D721Med (cell line): ENCODE measurements around the gene HOGA1.
A peak's percentile ranks its signal among the peaks of the same experiment; 100 is the strongest.

Experiments used
- DNase-seq: peaks from one replicate; pipeline ENCODE4 v3.0.0; 2011; ENCODE audit warnings: low spot score; ENCODE audit not compliant: insufficient read length
- FAIRE-seq: peaks from 2 replicates; lab custom pipeline; 2011; peaks lifted over from hg19 to GRCh38; lab: Jason Lieb, UNC
- TF ChIP-seq, protein P1 (sequence below): IDR thresholded peaks from 2 replicates; pipeline ENCODE4 v1.5.1; 2012; ENCODE audit warnings: mild to moderate bottlenecking, control low read depth; ENCODE audit not compliant: insufficient read depth; ENCODE audit errors: missing control alignments

The HOGA1 gene

DNA sequence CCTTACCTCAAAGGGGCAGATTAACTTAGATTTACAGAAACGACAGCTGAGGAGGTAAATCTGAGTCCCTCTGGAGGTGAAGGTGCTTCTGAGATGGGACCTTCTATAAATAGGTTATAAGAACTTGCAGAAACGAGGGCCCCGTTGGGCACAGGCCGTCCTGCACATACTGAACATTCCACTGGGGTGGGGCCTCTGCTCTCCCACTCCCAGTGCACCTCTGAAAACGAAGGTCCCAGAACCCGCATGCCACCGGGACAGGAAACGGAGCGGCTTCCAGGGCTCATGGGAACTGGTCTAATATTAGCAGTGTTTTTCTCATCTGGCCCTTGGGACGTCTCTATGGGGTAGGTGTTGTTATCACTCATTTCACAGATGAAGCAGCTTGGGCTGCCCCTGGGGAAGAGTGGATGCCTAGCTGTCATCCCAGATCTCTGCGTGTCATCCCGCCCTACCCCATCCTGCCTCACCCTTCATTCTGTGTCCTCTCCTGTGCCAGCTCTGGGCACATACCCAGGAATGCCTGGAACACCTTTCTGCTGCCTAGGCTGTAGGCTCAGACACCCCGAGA lies 24.9 kb downstream of the HOGA1 start:
- FAIRE-seq (no peak), DNase-seq (no peak)

DNA sequence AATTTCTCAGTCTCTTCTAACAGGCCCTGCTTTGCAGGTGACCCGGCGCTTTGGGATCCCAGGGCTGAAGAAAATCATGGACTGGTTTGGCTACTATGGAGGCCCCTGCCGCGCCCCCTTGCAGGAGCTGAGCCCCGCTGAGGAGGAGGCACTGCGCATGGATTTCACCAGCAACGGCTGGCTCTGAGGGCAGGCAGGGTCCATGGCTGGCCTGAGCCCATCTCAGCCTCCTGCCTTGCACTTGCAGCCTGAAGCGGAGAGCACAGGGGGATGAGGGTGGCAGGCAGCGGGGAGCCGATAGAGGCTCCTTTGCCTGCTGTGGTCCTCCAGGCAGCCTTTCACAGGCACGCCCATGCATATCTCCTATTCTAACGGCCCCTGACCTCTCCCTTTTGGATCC lies 27.3 kb downstream of the HOGA1 start:
- TF ChIP-seq, protein P1, sequence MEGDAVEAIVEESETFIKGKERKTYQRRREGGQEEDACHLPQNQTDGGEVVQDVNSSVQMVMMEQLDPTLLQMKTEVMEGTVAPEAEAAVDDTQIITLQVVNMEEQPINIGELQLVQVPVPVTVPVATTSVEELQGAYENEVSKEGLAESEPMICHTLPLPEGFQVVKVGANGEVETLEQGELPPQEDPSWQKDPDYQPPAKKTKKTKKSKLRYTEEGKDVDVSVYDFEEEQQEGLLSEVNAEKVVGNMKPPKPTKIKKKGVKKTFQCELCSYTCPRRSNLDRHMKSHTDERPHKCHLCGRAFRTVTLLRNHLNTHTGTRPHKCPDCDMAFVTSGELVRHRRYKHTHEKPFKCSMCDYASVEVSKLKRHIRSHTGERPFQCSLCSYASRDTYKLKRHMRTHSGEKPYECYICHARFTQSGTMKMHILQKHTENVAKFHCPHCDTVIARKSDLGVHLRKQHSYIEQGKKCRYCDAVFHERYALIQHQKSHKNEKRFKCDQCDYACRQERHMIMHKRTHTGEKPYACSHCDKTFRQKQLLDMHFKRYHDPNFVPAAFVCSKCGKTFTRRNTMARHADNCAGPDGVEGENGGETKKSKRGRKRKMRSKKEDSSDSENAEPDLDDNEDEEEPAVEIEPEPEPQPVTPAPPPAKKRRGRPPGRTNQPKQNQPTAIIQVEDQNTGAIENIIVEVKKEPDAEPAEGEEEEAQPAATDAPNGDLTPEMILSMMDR: no peak
- no peak for FAIRE-seq

More for the DNA sequence above, 24.9 kb downstream of the HOGA1 start:
- TF ChIP-seq, protein P1: no peak

DNA sequence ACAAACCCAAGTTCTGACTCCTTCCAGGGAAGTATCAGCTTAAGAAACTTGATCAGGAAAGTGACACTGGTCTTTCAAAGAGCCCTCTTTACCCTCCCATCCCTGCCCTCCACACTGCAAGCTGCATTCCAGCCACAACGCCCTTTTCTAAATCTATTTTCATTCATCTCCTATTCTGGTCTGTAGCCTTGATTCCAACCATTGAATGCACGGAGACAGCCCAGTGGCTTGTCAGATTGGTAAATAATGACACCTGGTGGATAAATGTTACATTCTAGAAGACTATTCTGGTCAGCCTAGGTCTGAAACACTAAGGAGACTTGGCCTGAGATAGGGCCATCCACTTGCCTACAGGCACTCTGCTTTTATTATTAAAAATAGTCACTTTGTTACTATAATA lies 28.2 kb downstream of the HOGA1 start:
- DNase-seq (no peak), FAIRE-seq (no peak)
- TF ChIP-seq, protein P1: peak; percentile 34

More for the DNA sequence above, 27.3 kb downstream of the HOGA1 start:
- no peak for DNase-seq

GRCh38 chr10:97618285-97618684 lies 34.1 kb downstream of the HOGA1 start:
- no peak for DNase-seq
- TF ChIP-seq, protein P1: no peak
- no peak for FAIRE-seq

DNA sequence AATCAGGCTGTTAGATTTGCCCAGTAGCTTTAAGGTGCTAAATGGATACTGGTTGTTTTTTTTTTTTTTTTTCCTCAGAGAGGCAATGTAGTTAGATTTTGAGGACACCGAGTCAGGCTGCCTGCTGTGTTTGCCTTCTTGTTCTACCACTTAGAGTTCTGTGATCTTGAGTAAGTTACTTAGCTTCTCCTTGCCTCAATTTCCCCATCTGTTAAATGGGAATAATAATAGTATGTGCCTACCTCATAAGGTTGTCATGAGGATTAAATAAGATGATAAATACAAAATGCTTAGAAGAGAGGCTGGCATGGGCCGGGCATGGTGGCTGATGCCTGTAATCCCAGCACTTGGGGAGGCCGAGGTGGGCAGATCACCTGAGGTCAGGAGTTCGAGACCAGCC lies 34.5 kb downstream of the HOGA1 start:
- DNase-seq (no peak), FAIRE-seq (no peak)
- TF ChIP-seq, protein P1: no peak

DNA sequence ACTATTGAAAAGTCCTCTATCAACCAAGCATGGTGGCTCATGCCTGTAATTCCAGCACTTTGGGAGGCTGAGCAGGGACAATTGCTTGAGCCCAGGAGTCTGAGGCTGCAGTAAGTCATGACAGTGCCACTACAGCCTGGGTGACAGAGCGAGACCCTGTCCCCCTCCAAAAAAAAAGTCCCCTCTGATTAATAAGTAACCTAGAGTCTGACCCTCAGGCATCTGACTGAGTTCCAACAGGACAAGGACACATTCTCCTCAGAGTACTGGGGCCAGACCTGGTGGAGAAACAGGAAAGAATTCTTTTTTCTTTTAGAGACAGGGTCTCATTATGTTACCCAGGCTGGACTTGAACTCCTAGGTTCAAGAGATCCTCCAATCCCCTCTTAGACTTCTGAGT lies 39.1 kb downstream of the HOGA1 start:
- FAIRE-seq: no peak
- DNase-seq: no peak
- TF ChIP-seq, protein P1: no peak

- TF ChIP-seq, protein P1: no peak
- no peak for FAIRE-seq
- no peak for DNase-seq
These were observed 43.5 kb downstream of the HOGA1 start for GRCh38 chr10:97627731-97628130.
